ENCODE data around the gene ADRA2B. TPM values are rescaled to one million over a fixed set of nuclear protein-coding genes. Genes with fewer than 3 reads are reported as not detected.
"Not testable (repeated sequence)": the region's sequence is repeated elsewhere in the genome, so short reads cannot be mapped to it uniquely, and the experiment has no call there.

The ADRA2B gene
- polyA plus RNA-seq, 2 of the 4 experiments (the other 2 are of a cell fraction), result 0.03 to 0.05 TPM

DNA sequence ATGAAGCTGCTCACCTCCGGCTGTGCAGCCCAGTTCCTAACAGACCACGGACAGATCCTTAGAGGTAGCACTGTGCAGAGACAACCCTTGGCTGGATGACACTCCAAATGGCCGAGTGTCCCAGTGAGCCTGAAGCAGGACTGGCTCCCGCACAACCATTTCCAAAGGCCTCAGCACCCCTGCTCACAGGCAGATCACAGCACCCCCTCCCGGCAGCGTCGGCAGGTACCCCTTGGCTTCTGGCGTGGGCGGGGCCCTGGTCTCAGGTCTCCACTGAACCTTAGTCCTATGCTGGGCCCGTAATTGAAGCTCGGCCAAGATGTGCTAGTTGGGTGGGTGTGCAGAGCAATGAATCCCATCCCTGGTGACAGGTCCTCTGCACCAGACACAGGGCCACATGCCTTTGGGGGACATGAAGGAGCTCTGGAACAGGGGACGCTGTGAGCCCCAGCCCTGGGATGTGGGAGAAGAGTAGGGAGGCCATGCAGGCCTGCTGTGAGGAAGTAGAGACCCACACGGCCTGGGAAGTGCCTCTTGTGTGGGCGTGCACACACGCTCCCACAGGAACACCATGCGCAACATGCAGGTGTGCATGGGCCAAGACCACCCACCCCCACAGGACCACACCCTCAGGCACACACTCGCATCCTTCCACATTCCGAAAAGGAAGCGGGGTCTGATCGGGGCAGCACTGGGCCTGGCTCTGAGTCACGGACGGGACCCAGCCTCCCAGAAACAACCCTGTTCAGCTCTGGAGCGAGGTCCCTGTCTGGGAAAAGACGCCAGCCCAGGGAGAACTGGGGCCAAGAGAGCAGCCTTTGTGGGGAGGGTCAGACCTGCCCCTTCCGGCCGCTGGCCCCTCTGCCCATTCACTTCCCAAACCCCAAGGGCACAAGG lies 26.1 kb upstream of the ADRA2B start:
- Histone ChIP-seq H3K4me2 (no peak overlapping the region), H3K4me3 (no peak overlapping the region), H3K27ac (no peak overlapping the region), H3K9me3 (no peaks in the 10 kb centered on the region), H3K4me1 (peaks cover 4% of the 10 kb centered on the region; the same call in 1 of the 3 replicates)
- FAIRE-seq (no peak), ATAC-seq (peak in 1 of 2 experiments; percentile 16; a peak in 2 of 6 replicates), DNase-seq (ENCODE audit: low read depth in 1 of 2, low spot score in 1 of 2) (no peak)
- 72% methylated on average over 20 of the region's 26 CpGs for WGBS (ENCODE audit: missing lambda C conversion rate)
- ChIA-PET CTCF (interaction anchor here (0.7 to 2.2 kb wide), 5 partner anchors 11 to 120 kb away, joined by 3 to 10 read pairs (median 3); partner anchors contain the start of gene ADRA2B), POLR2A (no interaction called here)
- TF ChIP-seq, protein P1, sequence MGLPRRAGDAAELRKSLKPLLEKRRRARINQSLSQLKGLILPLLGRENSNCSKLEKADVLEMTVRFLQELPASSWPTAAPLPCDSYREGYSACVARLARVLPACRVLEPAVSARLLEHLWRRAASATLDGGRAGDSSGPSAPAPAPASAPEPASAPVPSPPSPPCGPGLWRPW (IDR thresholded peaks at IDR 0.05), result no peak
- TF ChIP-seq, protein P2, sequence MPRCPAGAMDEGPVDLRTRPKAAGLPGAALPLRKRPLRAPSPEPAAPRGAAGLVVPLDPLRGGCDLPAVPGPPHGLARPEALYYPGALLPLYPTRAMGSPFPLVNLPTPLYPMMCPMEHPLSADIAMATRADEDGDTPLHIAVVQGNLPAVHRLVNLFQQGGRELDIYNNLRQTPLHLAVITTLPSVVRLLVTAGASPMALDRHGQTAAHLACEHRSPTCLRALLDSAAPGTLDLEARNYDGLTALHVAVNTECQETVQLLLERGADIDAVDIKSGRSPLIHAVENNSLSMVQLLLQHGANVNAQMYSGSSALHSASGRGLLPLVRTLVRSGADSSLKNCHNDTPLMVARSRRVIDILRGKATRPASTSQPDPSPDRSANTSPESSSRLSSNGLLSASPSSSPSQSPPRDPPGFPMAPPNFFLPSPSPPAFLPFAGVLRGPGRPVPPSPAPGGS (IDR thresholded peaks at IDR 0.05), result no peak
- TF ChIP-seq ZNF302 (CRISPR knock-in tag; IDR thresholded peaks at IDR 0.05), result no peak
- no peak for TF ChIP-seq TFCP2L1 (CRISPR knock-in tag; IDR thresholded peaks at IDR 0.05)
- TF ChIP-seq POLR2A (IDR thresholded peaks at IDR 0.05; ENCODE audit: low read length), result no peak
- no peak for TF ChIP-seq ZC3H11A (IDR thresholded peaks at IDR 0.05)
- no peak for TF ChIP-seq PHF8 (IDR thresholded peaks at IDR 0.05; ENCODE audit: borderline replicate concordance, low read depth)
- no peak for TF ChIP-seq EP300 (IDR thresholded peaks at IDR 0.05)
- no peak for TF ChIP-seq SMC3 (IDR thresholded peaks at IDR 0.05)
- no peak for TF ChIP-seq MYC (IDR thresholded peaks at IDR 0.05; ENCODE audit: borderline replicate concordance, low read length)
- TF ChIP-seq, protein P3, sequence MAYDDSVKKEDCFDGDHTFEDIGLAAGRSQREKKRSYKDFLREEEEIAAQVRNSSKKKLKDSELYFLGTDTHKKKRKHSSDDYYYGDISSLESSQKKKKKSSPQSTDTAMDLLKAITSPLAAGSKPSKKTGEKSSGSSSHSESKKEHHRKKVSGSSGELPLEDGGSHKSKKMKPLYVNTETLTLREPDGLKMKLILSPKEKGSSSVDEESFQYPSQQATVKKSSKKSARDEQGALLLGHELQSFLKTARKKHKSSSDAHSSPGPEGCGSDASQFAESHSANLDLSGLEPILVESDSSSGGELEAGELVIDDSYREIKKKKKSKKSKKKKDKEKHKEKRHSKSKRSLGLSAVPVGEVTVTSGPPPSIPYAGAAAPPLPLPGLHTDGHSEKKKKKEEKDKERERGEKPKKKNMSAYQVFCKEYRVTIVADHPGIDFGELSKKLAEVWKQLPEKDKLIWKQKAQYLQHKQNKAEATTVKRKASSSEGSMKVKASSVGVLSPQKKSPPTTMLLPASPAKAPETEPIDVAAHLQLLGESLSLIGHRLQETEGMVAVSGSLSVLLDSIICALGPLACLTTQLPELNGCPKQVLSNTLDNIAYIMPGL (CRISPR knock-in tag; IDR thresholded peaks at IDR 0.05; ENCODE audit: borderline replicate concordance), result no peak
- TF ChIP-seq, protein P4, sequence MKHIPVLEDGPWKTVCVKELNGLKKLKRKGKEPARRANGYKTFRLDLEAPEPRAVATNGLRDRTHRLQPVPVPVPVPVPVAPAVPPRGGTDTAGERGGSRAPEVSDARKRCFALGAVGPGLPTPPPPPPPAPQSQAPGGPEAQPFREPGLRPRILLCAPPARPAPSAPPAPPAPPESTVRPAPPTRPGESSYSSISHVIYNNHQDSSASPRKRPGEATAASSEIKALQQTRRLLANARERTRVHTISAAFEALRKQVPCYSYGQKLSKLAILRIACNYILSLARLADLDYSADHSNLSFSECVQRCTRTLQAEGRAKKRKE (CRISPR knock-in tag; IDR thresholded peaks at IDR 0.05; ENCODE audit: low read depth), result no peak
- TF ChIP-seq, protein P5, sequence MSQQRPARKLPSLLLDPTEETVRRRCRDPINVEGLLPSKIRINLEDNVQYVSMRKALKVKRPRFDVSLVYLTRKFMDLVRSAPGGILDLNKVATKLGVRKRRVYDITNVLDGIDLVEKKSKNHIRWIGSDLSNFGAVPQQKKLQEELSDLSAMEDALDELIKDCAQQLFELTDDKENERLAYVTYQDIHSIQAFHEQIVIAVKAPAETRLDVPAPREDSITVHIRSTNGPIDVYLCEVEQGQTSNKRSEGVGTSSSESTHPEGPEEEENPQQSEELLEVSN (IDR thresholded peaks at IDR 0.05; ENCODE audit: borderline replicate concordance, low read depth), result no peak
- TF ChIP-seq NFE2L2 (conservative IDR thresholded peaks at IDR 0.05; ENCODE audit: low read length), result no peak
- no peak for TF ChIP-seq EHF (CRISPR knock-in tag; IDR thresholded peaks at IDR 0.05)
- TF ChIP-seq KDM5A (IDR thresholded peaks at IDR 0.05), result no peak
- TF ChIP-seq ESRRA (IDR thresholded peaks at IDR 0.05; ENCODE audit: borderline replicate concordance, low read length), result no peak
- TF ChIP-seq SREBF2 (IDR thresholded peaks at IDR 0.05), result no peak
- no peak for TF ChIP-seq RAD21 (conservative IDR thresholded peaks at IDR 0.05 in 1 of 2, IDR thresholded peaks at IDR 0.05 in 1 of 2)
- no peak for TF ChIP-seq HOXB5 (CRISPR knock-in tag; IDR thresholded peaks at IDR 0.05)

DNA sequence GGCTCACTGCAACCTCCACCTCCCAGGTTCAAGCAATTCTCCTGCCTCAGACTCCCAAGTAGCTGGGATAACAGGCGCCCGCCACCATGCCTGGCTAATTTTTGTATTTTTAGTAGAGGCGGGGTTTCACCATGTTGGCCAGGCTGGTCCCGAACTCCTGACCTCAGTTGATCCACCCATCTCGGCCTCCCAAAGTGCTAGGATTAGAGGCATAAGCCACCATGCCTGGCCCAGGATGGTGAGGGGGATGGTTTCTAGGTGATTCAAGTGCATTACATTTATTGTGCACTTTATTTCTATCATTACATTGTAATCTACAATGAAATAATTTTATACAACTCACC lies 25.2 kb upstream of the ADRA2B start:
- 96% methylated on average over 5 of the region's 5 CpGs for WGBS (ENCODE audit: missing lambda C conversion rate)
- DNase-seq (ENCODE audit: low read depth in 1 of 2, low spot score in 1 of 2); H3K27ac ChIP-seq; H3K4me1 ChIP-seq; ATAC-seq; POLR2A ChIA-PET; H3K9me3 ChIP-seq; H3K4me2 ChIP-seq; H3K4me3 ChIP-seq; FAIRE-seq: not testable (repeated sequence)
- CTCF ChIA-PET, result interaction anchor here (0.7 to 1.9 kb wide), 2 partner anchors 11 to 33 kb away, joined by 3 to 7 read pairs; no protein-coding TSS in a partner anchor
